Measurements from ENCODE around the gene C2orf74. TPM values are rescaled to one million over a fixed set of nuclear protein-coding genes. Genes with fewer than 3 reads are reported as not detected.
"Not testable (repeated sequence)": the region's sequence is repeated elsewhere in the genome, so short reads cannot be mapped to it uniquely, and the experiment has no call there.

C2orf74 gene
- total RNA-seq: 6.9 TPM

GRCh38 chr2:61161888-61162287, at the start of gene C2orf74:
C2orf74 (plus strand) TSS chr2:61162188; CDS start chr2:61162515, 327 bp downstream.
- DNase-seq: no peak

- DNase-seq: no peak
Observed at GRCh38 chr2:61114147-61114546, 47.8 kb upstream of the C2orf74 start.

GRCh38 chr2:61116302-61116701, 45.7 kb upstream of the C2orf74 start:
- DNase-seq: no peak

GRCh38 chr2:61117534-61117933, 44.5 kb upstream of the C2orf74 start:
- DNase-seq: no peak

- no peak for DNase-seq
Observed at GRCh38 chr2:61125123-61125710, 36.8 kb upstream of the C2orf74 start.

- no peak for DNase-seq
Observed at GRCh38 chr2:61125798-61126197, 36.2 kb upstream of the C2orf74 start.

GRCh38 chr2:61128122-61128521, 33.9 kb upstream of the C2orf74 start:
- DNase-seq: not testable (repeated sequence)

GRCh38 chr2:61134141-61134540, 27.8 kb upstream of the C2orf74 start:
- DNase-seq: no peak

GRCh38 chr2:61135510-61135909, 26.5 kb upstream of the C2orf74 start:
- DNase-seq: no peak

GRCh38 chr2:61138859-61139258, 23.1 kb upstream of the C2orf74 start:
- DNase-seq: no peak

- no peak for DNase-seq
Observed at GRCh38 chr2:61141151-61141550, 20.8 kb upstream of the C2orf74 start.

- peak; percentile 82 for DNase-seq
Observed at GRCh38 chr2:61144697-61145268, 17.2 kb upstream of the C2orf74 start.

- DNase-seq: no peak
Observed at GRCh38 chr2:61145990-61146389, 16.0 kb upstream of the C2orf74 start.

- DNase-seq: not testable (repeated sequence)
Observed at GRCh38 chr2:61148091-61148490, 13.9 kb upstream of the C2orf74 start.

GRCh38 chr2:61149074-61149473, 12.9 kb upstream of the C2orf74 start:
- no peak for DNase-seq

- DNase-seq: no peak
Observed at GRCh38 chr2:61151436-61151835, 10.6 kb upstream of the C2orf74 start.

GRCh38 chr2:61157371-61158003, 4.5 kb upstream of the C2orf74 start:
- no peak for DNase-seq

- DNase-seq: no peak
Observed at GRCh38 chr2:61158356-61158955, 3.5 kb upstream of the C2orf74 start.

- DNase-seq: no peak
Observed at GRCh38 chr2:61162721-61163120, 733 bp downstream of the C2orf74 start.

- not testable (repeated sequence) for DNase-seq
Observed at GRCh38 chr2:61165082-61165481, 3.1 kb downstream of the C2orf74 start.

GRCh38 chr2:61165946-61166345, 4.0 kb downstream of the C2orf74 start:
- DNase-seq: no peak

- DNase-seq: no peak
Observed at GRCh38 chr2:61167579-61167978, 5.6 kb downstream of the C2orf74 start.

- no peak for DNase-seq
Observed at GRCh38 chr2:61172671-61173070, 10.7 kb downstream of the C2orf74 start.

- no peak for DNase-seq
Observed at GRCh38 chr2:61173116-61173515, 11.1 kb downstream of the C2orf74 start.

Measured in occipital lobe (tissue), 2 donors.